Choroid plexus epithelial cell (primary cell): ENCODE measurements around the gene COL4A3.

Experiments used
- DNase-seq: peaks from one replicate; pipeline ENCODE4 v3.0.0-alpha.2; 2010; ENCODE audit warnings: low read depth
- H3K4me3 ChIP-seq: 2 replicates; pipeline ENCODE4 v1.5.1; 2011; ENCODE audit warnings: low read depth, mild to moderate bottlenecking, control low read depth, low read length, moderate library complexity
- CTCF ChIP-seq: conservative IDR thresholded peaks from 2 replicates; pipeline ENCODE4 v1.5.1; 2011; ENCODE audit warnings: low read depth, mild to moderate bottlenecking, control low read depth, inconsistent platforms, low read length, moderate library complexity

The COL4A3 gene

DNA sequence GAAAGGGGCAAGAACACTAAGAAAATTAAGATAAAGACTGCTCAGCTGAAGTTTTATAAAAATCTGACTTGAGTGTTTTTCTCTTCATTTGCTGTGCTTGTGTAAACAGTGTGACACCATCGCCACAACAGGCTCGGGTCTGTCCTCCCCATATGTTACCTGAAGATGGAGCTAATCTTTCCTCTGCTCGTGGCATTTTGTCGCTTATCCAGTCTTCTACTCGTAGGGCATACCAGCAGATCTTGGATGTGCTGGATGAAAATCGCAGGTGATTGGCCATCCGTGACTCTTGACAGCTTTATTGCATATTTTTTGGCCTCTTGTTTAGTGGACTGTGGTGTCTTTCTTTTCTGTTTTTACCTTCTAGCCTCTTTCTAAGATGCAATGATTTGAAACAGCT lies 182.7 kb downstream of the COL4A3 start:
- no peak for TF ChIP-seq CTCF
- H3K4me3 ChIP-seq, result no peak overlapping the region
- no peak for DNase-seq

GRCh38 chr2:227348324-227348723 lies 183.9 kb downstream of the COL4A3 start:
- TF ChIP-seq CTCF, result no peak
- DNase-seq, result no peak
- H3K4me3 ChIP-seq, result no peak overlapping the region

DNA sequence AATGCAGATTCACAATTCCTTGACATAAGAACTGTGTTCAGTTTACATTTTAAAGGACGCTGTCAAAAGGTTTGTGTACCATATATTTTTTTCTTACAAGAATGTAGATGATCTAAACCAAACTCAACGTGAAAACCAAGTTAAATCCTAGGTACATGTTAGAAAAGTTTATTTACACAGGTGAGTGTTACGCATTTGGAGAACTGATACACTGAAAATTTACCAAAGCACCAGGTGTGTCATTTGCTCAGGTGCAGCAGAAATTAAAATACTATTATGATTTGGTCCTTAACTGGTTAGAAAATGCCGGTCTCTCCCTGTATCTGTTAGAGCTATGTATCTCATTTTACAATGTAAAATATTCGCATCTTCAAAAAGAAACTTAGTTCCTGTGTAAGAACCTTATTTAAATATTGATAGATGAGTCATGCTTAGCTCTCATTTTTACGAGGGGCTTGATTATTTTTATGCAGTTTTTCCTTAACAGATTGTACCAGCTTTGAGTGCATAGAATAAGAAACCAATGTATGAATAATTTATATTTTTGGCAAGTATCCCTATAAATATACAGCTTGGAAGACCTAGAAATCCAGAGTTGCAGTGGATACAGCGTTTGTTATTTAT lies 185.7 kb downstream of the COL4A3 start:
- H3K4me3 ChIP-seq, result no peak overlapping the region
- no peak for TF ChIP-seq CTCF
- DNase-seq, result no peak

GRCh38 chr2:227351639-227352038 lies 187.2 kb downstream of the COL4A3 start:
- no peak for TF ChIP-seq CTCF
- no peak overlapping the region for H3K4me3 ChIP-seq
- DNase-seq, result no peak

DNA sequence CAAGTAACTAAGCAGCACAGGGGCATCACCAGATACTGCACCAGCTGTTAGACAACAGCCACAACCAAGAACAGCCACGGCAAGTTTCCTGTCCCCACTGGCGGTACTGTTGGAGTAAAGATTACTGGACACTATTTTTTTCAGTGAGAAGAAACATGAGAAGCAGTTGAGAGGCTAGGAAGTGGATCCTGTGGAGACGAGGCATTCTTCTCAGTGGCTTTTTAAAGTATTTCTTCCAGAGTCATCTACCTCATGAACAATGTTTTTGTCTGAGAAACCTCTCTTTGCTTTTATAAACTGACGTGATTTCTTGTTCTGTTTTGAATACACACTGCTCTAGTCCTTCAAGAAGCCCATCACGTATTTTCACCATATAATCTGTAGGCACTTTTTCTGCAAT lies 195.9 kb downstream of the COL4A3 start:
- TF ChIP-seq CTCF, result no peak
- peak; percentile 78 for DNase-seq
- no peak overlapping the region for H3K4me3 ChIP-seq

DNA sequence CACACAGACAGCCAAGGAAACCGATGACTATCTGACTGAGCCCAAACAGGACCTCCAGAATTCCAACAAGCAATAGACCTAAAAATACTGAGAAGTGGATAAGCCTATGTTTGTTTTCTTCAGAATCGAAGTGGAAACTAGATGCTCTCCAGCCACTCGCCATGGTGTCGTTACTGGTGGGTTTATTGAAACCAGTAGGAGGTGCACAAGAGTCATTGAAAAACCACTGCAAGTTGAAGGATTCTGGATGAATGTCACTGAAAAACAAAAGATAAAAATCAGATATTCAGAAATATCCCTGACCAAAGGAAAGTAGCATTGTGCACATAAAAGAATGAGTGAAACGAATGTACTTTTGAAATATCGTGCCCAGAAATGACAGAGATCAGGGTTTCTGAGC lies 199.3 kb downstream of the COL4A3 start:
- DNase-seq, result peak; percentile 50
- TF ChIP-seq CTCF, result peak; percentile 46
- H3K4me3 ChIP-seq, result no peak overlapping the region
